MCF 10A (cell line): ENCODE results near the gene AKR1B15. TPM values are rescaled to one million over a fixed set of nuclear protein-coding genes. Genes with fewer than 3 reads are reported as not detected.
A peak's percentile ranks its signal among the peaks of the same experiment; 100 is the strongest.

ENCODE experiments used
- BruUV-seq: library from RNA; stranded (reverse); fragments of 400-500 nt; replicated peaks from 2 replicates; lab custom pipeline; 2021; lab: Mats Ljungman, UMichigan
- CTCF ChIA-PET: fragments of 300-600 bp; sonication (Branson Sonifier 250); formaldehyde crosslinking; extraction: SDS; loops from one replicate; lab custom pipeline; 2021; ENCODE audit warnings: antibody characterized with exemption, inconsistent platforms; lab: Yijun Ruan, JAX
- POLR2A ChIA-PET: fragments of 300-600, 350-650 bp; sonication (Branson Sonifier 250); formaldehyde crosslinking; extraction: SDS; loops from one replicate; lab custom pipeline; 2020; ENCODE audit warnings: antibody characterized with exemption, inconsistent platforms; lab: Yijun Ruan, JAX
- DNase-seq: peaks from one replicate; pipeline ENCODE4 v3.0.0-alpha.2; 2018; ENCODE audit not compliant: unreplicated experiment
- H3K27ac Mint-ChIP-seq: one replicate; pipeline ENCODE4 v1.8.0; 2022; ENCODE audit warnings: mild to moderate bottlenecking, low read depth, mixed read lengths; ENCODE audit not compliant: unreplicated experiment
- H3K27me3 Mint-ChIP-seq: one replicate; pipeline ENCODE4 v1.8.0; 2022; ENCODE audit warnings: mixed read lengths; ENCODE audit not compliant: insufficient read depth, unreplicated experiment
- H3K36me3 Mint-ChIP-seq: one replicate; pipeline ENCODE4 v1.8.0; 2022; ENCODE audit warnings: mild to moderate bottlenecking, moderate library complexity, mixed read lengths; ENCODE audit not compliant: insufficient read depth, unreplicated experiment
- H3K4me1 Mint-ChIP-seq: one replicate; pipeline ENCODE4 v1.8.0; 2022; ENCODE audit warnings: mixed read lengths; ENCODE audit not compliant: insufficient read depth, unreplicated experiment
- H3K4me3 Mint-ChIP-seq: one replicate; pipeline ENCODE4 v1.8.0; 2022; ENCODE audit warnings: mild to moderate bottlenecking, moderate library complexity, mixed read lengths; ENCODE audit not compliant: unreplicated experiment
- H3K9me3 Mint-ChIP-seq: one replicate; pipeline ENCODE4 v1.8.0; 2022; ENCODE audit warnings: mixed read lengths; ENCODE audit not compliant: unreplicated experiment
- intact Hi-C: fragments of 100-400 bp; cut with micrococcal nuclease; formaldehyde crosslinking; loops from 2 replicates; pipeline ENCODE4 v1.14.1; 2022
- total RNA-seq: library from RNA; stranded (reverse); gene quantifications from 2 replicates; pipeline ENCODE4 v1.2.3, GENCODE V29; 2022
- TF ChIP-seq, protein P1 (sequence below): fragments of 200-600 bp; IDR thresholded peaks from one replicate; pipeline ENCODE4 v1.8.0; 2022; ENCODE audit warnings: antibody characterized with exemption, mild to moderate bottlenecking; ENCODE audit not compliant: unreplicated experiment

Gene AKR1B15
- total RNA-seq, 1 experiment from 2014 or later: not detected

DNA sequence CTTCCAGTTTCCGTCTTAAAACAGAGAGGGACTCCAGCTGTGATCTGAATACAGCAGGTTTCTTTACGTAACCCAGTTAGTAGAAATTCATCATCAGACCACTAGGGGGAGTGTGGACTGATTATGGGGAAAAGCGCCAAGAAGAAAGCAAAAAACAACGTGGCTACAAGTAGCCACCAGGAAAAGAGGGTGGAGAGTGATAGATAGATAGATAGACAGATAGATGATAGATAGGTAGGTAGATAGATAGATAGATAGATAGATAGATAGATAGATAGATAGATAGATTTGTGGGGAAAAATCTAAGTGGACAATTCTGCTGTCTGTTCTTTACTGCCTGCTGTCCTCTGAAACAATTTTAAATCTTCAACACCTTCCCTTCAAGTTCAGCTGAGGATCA lies 34.2 kb upstream of the AKR1B15 start:
- no peaks in the 10 kb centered on the region for H3K9me3 Mint-ChIP-seq
- H3K4me1 Mint-ChIP-seq: peaks cover 29% of the 10 kb centered on the region
- ChIA-PET CTCF (interaction anchor here (0.6 to 7.0 kb wide), 51 partner anchors 8 to 452 kb away, joined by 3 to 256 read pairs (median 5); partner anchors contain the start of genes AKR1B1, AKR1B10, AKR1B15 and BPGM), POLR2A (interaction anchor here (0.6 to 2.0 kb wide), 11 partner anchors 10 to 133 kb away, joined by 3 to 17 read pairs (median 4); partner anchors contain the start of genes AKR1B15 and BPGM)
- no TSS peak for BruUV-seq
- no peak overlapping the region for H3K27ac Mint-ChIP-seq
- intact Hi-C loops: loop anchor here (1.0 to 2.0 kb wide), 2 partner anchors 32 to 92 kb away; no protein-coding TSS in a partner anchor
- no peak overlapping the region for H3K4me3 Mint-ChIP-seq
- TF ChIP-seq, protein P1, sequence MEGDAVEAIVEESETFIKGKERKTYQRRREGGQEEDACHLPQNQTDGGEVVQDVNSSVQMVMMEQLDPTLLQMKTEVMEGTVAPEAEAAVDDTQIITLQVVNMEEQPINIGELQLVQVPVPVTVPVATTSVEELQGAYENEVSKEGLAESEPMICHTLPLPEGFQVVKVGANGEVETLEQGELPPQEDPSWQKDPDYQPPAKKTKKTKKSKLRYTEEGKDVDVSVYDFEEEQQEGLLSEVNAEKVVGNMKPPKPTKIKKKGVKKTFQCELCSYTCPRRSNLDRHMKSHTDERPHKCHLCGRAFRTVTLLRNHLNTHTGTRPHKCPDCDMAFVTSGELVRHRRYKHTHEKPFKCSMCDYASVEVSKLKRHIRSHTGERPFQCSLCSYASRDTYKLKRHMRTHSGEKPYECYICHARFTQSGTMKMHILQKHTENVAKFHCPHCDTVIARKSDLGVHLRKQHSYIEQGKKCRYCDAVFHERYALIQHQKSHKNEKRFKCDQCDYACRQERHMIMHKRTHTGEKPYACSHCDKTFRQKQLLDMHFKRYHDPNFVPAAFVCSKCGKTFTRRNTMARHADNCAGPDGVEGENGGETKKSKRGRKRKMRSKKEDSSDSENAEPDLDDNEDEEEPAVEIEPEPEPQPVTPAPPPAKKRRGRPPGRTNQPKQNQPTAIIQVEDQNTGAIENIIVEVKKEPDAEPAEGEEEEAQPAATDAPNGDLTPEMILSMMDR: peak; percentile 77
- H3K36me3 Mint-ChIP-seq: no peaks in the 10 kb centered on the region
- H3K27me3 Mint-ChIP-seq: no peaks in the 10 kb centered on the region
- DNase-seq: peak; percentile 87

DNA sequence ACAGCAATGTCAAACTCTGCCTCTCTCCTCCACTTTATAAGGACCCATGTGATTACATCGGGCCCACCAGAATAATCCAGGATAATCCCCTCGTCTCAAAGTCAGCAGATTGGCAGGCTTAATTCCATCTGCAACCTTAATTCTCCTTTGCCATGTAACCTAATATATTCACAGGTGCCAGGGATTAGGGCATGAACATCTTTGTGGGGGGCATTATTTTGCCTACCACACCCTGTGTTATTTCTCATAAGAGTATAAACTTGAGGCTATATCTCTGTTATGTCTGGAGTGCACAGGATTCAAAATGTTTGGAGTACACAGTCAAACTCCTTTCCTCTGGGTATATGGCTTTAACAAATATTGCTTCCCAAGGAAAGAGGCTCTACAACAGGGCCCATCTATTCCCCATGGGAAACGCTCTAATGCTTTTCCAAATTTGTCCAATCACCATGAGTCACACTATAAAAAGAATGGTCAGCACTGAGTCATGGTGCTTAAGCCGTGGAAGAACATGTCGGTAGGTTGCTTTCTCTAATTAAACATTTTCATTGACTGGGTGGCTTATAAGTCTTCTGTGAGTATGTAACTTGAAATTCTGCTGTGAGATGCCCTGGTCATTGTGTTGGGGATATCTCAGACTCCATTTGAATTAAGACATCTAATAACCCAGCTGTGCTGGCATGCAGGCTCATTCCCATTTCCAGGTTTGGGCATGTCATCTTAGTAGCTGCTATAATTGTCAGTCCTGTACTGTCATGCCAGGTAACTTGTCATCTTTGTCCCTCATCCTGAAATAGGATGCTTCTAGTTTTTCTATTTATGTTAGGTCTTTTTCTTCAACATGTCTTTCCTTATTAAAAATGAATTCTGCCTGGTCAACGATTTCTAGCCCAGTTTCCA lies 33.1 kb upstream of the AKR1B15 start:
- peaks cover 33% of the 10 kb centered on the region for H3K4me1 Mint-ChIP-seq
- CTCF ChIA-PET: interaction anchor here (0.6 to 7.0 kb wide), 24 partner anchors 9 to 469 kb away, joined by 3 to 256 read pairs (median 4); partner anchors contain the start of genes AKR1B1, AKR1B10 and AKR1B15
- H3K27me3 Mint-ChIP-seq: no peaks in the 10 kb centered on the region
- H3K36me3 Mint-ChIP-seq: no peaks in the 10 kb centered on the region
- POLR2A ChIA-PET: interaction anchor here (0.7 to 2.0 kb wide), 9 partner anchors 12 to 130 kb away, joined by 3 to 17 read pairs (median 4); partner anchors contain the start of genes AKR1B10, AKR1B15 and BPGM
- no TSS peak for BruUV-seq
- H3K4me3 Mint-ChIP-seq: peak overlapping the region; percentile 24
- peak; percentile 92 for DNase-seq
- intact Hi-C loops: loop anchor here (2.0 kb wide), 1 partner anchor 31 kb away; no protein-coding TSS in a partner anchor
- TF ChIP-seq, protein P1: no peak
- peak overlapping the region; percentile 80 for H3K27ac Mint-ChIP-seq
- no peaks in the 10 kb centered on the region for H3K9me3 Mint-ChIP-seq

DNA sequence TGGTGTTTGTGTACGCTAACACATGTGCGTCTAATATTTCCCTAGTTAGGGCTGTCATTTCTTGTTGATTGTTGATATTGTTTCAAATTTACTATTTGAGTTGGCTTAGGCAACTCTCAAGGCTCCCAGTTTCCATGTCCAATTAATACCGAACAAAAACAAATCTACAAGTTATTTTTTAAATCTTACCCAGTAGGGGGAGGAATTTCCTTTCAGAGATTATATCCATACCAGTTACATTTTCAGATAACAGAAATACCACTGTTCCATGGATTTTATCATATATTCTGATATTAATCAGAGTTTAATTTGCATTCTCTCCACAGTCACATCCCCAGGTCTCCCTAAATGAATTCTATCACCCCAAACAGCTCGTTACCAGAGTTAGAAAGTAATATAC lies 28.8 kb upstream of the AKR1B15 start:
- H3K9me3 Mint-ChIP-seq: no peaks in the 10 kb centered on the region
- CTCF ChIA-PET: interaction anchor here (0.7 to 5.8 kb wide), 19 partner anchors 9 to 127 kb away, joined by 3 to 95 read pairs (median 4); partner anchors contain the start of genes AKR1B1 and AKR1B15
- intact Hi-C loops: loop anchor here (1.0 kb wide), 2 partner anchors 27 to 86 kb away; no protein-coding TSS in a partner anchor

More for the DNA sequence above, 28.8 kb upstream of the AKR1B15 start:
- Mint-ChIP-seq H3K27me3 (no peaks in the 10 kb centered on the region), H3K27ac (no peak overlapping the region), H3K4me1 (peaks cover 26% of the 10 kb centered on the region), H3K4me3 (no peak overlapping the region), H3K36me3 (no peaks in the 10 kb centered on the region)
- peak; percentile 23 for DNase-seq
- TF ChIP-seq, protein P1: no peak
- POLR2A ChIA-PET: interaction anchor here (0.9 to 2.1 kb wide), 2 partner anchors 14 to 25 kb away, joined by 3 to 5 read pairs; no protein-coding TSS in a partner anchor
- BruUV-seq: no TSS peak
